ENCODE measurements around the gene MARK1.

GRCh38 chr1:220483700-220484099, 44.2 kb upstream of the MARK1 start:
- TF ChIP-seq CTCF (IDR thresholded peaks at IDR 0.05 in 4 of 5, conservative IDR thresholded peaks at IDR 0.05 in 1 of 5) (no peak), POLR2A (IDR thresholded peaks at IDR 0.05) (no peak)
